GM21526 (cell line): ENCODE measurements around the gene RNF157.
"Not testable (repeated sequence)": the region's sequence is repeated elsewhere in the genome, so short reads cannot be mapped to it uniquely, and the experiment has no call there.

Experiments used
- ATAC-seq: cut with Tn5 transposase; IDR thresholded peaks from one replicate; pipeline ENCODE4 v1.9.1; 2021; ENCODE audit warnings: moderate library complexity; ENCODE audit not compliant: unreplicated experiment, low FRiP score

Gene RNF157

DNA sequence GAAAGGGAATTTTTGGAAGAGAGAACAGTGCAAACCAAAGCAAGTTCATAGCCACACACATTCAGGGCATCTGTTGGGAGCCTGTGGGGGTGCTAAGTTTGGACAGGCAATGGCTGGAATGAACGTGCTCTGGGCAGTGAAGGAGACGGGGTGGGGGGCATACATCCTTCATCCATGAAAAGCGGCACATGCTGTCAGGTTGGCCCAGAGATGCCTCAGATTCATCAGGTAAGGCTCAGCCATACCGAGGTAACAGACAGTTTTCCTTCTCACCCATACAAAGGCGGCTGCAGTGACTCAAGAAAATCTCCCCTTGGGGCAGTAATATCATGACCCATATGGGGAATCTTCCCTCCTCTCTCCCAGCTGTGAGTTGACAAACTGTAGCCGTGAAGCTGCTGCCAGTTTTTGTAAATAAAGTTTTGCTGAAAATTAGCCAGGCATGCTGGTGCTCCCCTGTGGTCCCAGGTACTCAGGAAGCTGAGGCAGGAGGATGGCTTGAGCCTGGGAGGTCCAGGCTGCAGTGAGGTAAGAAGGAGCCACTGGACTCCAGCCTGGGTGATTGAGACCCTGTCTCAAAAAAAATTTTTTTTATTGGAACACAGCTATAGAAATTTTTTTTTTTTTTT lies 15.6 kb upstream of the RNF157 start:
- no peak for ATAC-seq

- no peak for ATAC-seq
These were observed 14.0 kb upstream of the RNF157 start for GRCh38 chr17:76254275-76254674.

- no peak for ATAC-seq
These were observed 13.5 kb upstream of the RNF157 start for GRCh38 chr17:76253841-76254240.

DNA sequence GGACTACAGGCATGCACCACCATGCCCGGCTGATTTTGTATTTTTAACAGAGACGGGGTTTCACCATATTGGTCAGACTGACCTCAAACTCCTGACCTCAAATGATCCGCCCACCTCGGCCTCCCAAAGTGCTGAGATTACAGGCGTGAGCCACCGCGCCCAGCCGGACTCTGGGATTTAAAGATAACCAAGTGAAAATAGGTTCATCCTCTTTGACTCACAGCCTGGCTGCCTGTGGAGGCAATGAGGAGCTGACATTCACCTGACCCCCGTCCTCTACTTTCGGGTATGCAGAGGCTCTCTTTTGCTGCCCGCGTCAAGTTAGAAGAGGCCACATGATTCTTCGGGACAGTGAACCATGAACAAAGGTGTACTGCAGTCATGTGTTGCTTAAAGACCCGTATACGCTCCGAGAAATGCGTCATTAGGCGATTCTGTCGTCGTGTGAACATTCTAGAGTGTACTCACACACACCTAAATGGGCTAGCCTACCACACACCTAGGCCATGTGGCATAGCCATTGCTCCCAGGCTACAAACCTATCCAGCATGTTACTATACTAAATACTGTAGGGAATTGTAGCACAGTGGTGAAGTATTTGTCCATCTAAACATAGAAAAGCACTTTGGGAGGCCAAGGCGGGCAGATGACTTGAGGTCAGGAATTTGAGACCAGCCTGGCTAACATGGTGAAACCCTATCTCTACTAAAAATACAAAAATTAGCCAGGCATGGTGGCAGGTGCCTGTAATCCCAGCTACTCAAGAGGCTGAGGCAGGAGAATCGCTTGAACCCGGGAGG lies 12.9 kb upstream of the RNF157 start:
- ATAC-seq = not testable (repeated sequence)

GRCh38 chr17:76252040-76252954 lies 12.0 kb upstream of the RNF157 start:
- ATAC-seq = no peak

DNA sequence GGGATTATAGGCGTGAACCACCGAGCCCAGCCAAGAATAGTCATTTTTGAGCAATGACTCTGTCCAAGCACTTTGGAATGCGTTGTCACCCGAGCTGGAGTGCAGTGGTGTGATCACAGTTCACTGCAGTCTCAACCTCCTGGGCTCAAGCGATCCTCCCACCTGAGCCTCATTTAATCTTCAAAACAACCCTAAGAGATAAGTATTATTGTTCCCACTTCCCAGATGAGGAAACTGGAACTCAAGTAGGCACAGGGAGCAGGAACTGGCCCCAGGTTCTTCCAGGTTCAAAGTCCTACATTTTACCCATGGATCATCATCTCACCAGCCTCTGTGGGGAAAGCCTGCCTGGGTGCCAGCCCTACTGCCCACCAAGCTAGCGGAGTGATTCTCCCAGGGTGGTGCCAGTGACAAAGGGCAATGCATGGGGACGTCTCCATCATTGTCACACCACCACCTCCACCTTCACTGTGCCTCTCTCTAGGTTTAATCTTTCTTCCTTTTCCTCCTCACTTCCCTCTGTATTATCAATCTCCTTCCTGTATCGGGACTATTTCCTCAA lies 11.3 kb upstream of the RNF157 start:
- no peak for ATAC-seq

DNA sequence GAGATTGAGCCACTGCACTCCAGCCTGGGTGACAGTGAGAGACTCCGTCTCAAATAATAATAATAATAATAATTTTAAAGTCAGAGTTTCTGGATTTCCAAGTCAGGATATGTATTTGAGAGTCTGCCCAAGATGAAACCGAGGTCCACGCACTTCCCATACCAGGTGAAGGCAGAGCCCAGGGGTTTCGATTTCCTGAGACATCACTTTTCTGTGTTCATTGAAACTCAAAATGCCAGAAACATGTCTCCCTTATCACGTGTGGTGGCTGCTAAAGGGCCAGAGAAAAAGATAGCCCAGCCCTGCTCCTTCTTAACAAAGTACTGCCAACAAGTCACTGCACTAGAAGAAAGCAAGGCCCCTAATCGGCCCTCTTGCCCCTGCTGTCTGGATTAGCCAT lies 9.8 kb upstream of the RNF157 start:
- ATAC-seq = no peak

GRCh38 chr17:76248013-76248782 lies 7.9 kb upstream of the RNF157 start:
- no peak for ATAC-seq

DNA sequence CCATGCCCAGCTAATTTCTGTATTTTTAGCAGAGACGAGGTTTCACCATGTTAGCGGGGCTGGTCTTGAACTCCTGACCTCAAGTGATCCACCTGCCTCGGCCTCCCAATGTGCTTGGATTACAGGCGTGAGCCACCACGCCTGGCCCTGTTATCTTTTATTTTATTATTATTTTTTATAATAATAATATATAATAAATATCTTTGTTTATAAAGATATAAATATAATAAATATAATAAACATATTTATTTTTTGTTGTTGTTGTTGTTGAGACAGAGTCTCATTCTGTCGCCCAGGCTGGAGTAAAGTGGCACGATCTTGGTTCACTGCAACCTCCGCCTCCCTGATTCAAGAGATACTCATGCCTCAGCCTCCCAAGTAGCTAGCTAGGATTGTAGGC lies 7.0 kb upstream of the RNF157 start:
- ATAC-seq = no peak

DNA sequence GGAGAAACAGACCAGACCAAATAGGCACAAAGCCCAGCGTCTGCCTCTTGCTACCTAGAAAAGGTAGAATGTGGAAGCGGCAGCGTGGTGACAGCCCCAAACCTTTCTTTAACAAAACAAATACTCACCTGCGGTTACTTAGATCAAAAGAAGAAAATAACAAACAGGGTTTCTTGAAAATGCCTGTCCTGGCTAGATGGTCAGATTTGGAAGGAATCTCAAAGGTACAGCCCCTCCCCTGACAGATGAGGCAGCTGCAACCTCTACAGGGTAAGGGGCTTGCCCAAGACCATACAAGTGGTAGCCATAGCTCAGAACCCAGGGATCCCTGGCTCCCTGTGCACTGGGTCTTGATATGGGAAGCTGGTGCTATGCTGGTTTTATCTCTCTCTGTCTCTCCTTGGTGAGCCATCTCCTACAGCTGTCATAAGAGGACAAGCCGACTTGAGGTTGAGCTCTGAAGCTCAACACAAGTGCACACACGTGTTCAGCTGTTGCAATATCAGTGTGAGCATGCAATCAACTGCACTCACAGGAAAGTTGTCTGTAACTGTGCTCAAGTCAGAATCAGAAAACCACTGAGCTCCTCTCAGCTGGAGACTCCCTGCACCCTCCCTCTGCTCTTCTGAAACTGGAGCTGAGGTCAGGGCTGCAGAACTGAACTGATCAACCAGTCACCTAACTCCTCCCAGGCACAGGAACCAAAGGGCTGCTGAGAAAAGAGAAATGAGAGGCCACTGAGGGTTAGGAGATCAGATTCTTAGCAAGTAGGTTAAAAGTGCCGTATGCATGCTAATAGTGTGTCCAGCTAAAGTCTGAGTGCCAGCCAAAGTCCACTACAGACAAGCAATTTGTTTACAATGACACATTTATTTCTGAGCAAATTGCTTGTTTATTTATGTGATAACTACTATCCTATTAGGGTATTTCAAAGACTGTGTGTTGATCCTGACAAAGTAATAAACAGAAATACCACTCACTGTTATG lies 6.1 kb upstream of the RNF157 start:
- ATAC-seq = peak; percentile 88

GRCh38 chr17:76244721-76245120 lies 4.4 kb upstream of the RNF157 start:
- not testable (repeated sequence) for ATAC-seq

- ATAC-seq = no peak
These were observed 3.8 kb upstream of the RNF157 start for GRCh38 chr17:76243826-76244679.

GRCh38 chr17:76241691-76242255 lies 1.5 kb upstream of the RNF157 start:
- no peak for ATAC-seq

DNA sequence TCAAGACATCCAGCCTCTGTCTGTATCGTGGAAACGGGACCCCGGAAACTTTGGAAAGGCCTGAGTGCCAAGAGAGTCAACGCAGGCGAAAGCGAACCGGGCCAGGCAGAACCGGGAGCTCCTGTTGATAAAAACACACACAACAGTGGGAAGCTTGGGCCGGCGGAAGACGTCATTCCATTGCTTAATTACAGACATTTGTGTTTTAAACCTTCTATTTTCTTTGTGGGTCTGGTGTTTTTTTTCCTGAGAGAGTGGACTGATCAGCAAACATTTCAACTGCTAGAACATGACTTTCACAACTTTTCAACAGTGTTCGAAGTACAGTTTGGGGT lies 878 bp upstream of the RNF157 start:
- no peak for ATAC-seq

- ATAC-seq = peak; percentile 19
These were observed 587 bp downstream of the RNF157 start for GRCh38 chr17:76239538-76240274.

DNA sequence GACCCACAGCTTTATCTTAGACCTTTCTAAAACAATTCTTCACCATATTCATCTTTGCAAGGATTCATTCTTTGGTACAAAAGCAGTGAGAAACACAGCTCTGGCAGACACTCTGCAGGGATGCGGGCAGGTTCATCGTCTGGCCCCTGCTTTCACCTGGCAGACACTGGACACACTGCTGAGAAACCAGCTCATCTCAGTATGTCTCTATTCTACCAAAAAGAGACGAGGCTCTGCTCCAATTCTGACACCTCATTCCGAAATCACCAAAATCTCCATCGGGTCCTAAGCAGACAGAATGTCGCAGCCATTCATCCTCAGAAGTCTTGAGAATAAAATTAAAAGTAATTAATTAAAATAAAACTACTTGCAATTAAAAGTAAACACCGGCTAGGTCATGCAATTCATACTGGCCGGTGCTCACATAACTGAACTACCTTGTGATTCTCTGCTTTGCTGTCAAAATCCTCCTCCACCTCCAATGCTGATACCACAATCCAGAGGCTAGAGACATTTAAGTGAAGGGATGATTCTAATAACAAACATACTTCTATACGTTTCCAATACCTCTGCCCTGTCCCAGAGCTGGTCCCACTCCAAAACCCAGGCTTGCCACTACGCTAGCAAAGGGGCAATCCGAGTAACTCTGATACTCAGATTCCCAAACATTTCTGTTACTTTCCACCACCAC lies 1.3 kb downstream of the RNF157 start:
- ATAC-seq = no peak
